GM12878 (cell line): ENCODE results near the gene RTEL1. TPM values are rescaled to one million over a fixed set of nuclear protein-coding genes. Genes with fewer than 3 reads are reported as not detected.
"Not testable (repeated sequence)": the region's sequence is repeated elsewhere in the genome, so short reads cannot be mapped to it uniquely, and the experiment has no call there.

Experiments used
- ATAC-seq: fragments of 200-7000 bp; cut with Tn5 transposase; 3 replicates; pipeline ENCODE4 v1.9.1; 2020; ENCODE audit warnings: mild to moderate bottlenecking, moderate library complexity
- BruUV-seq: library from RNA; stranded (reverse); fragments of 400-500 nt; replicated peaks from 2 replicates; lab custom pipeline; 2021; lab: Mats Ljungman, UMichigan
- CTCF ChIA-PET: fragments of 300-600 bp; sonication (Branson Sonifier 250); formaldehyde crosslinking; extraction: SDS; loops from one replicate; lab custom pipeline; 2021; ENCODE audit warnings: inconsistent platforms; lab: Yijun Ruan, JAX
- POLR2A ChIA-PET: fragments of 350-600 bp; formaldehyde crosslinking; extraction: SDS; loops from one replicate; lab custom pipeline; 2021; ENCODE audit warnings: inconsistent platforms; lab: Charles Lee
- RAD21 ChIA-PET: fragments of 300-600 bp; sonication (Branson Sonifier 250); formaldehyde crosslinking; loops from one replicate; lab custom pipeline; 2023; ENCODE audit warnings: antibody characterized with exemption; ENCODE audit not compliant: unreplicated experiment; lab: Charles Lee
- SMC1A ChIA-PET: fragments of 300-600 bp; sonication (Branson Sonifier 250); formaldehyde crosslinking; loops from one replicate; lab custom pipeline; 2023; ENCODE audit not compliant: unreplicated experiment, uncharacterized antibody; lab: Charles Lee
- DNase-seq: peaks from one replicate; pipeline ENCODE4 v3.0.0-alpha.2; 2011; ENCODE audit warnings: low read depth, low spot score
- FAIRE-seq: peaks from 3 replicates; lab custom pipeline; 2011; peaks lifted over from hg19 to GRCh38; lab: Jason Lieb, UNC
- H2AFZ ChIP-seq: 2 replicates; pipeline ENCODE4 v1.6.0; 2011; ENCODE audit warnings: low read depth, low read length, control low read depth; ENCODE audit not compliant: control insufficient read depth
- H3K27ac ChIP-seq: 2 replicates; pipeline ENCODE4 v1.5.1; 2011; ENCODE audit warnings: control low read depth; ENCODE audit not compliant: control insufficient read depth, insufficient read depth
- H3K27me3 ChIP-seq, 2 experiments: replicated peaks in 1 of 2; 2 replicates each; pipeline versions ENCODE4 v1.6.0 to v1.6.1; 2011; ENCODE audit warnings: low read length in 1 of 2; ENCODE audit not compliant: control insufficient read depth in 2 of 2, insufficient read depth in 2 of 2
- H3K36me3 ChIP-seq, 2 experiments: 2 replicates each; pipeline ENCODE4 v1.5.1; 2011; ENCODE audit warnings: low read length in 1 of 2; ENCODE audit not compliant: control insufficient read depth in 2 of 2, insufficient read depth in 2 of 2
- H3K4me1 ChIP-seq: 2 replicates; pipeline ENCODE4 v1.6.1; 2011; ENCODE audit warnings: mild to moderate bottlenecking, low read length, moderate library complexity, mixed read lengths; ENCODE audit not compliant: control insufficient read depth, insufficient read depth
- H3K4me2 ChIP-seq: 2 replicates; pipeline ENCODE4 v1.6.0; 2011; ENCODE audit warnings: control low read depth; ENCODE audit not compliant: control insufficient read depth, insufficient read depth
- H3K4me3 ChIP-seq: fragments of 200-600 bp; sonication (generic); 2 replicates; pipeline ENCODE4 v1.5.1; 2016
- H3K79me2 ChIP-seq: 2 replicates; pipeline ENCODE4 v1.6.0; 2011; ENCODE audit warnings: low read length; ENCODE audit not compliant: control insufficient read depth, insufficient read depth
- H3K9ac ChIP-seq: 2 replicates; pipeline ENCODE4 v1.8.0; 2011; ENCODE audit warnings: low read length, control low read depth, mixed read lengths; ENCODE audit not compliant: control insufficient read depth, insufficient read depth
- H3K9me3 ChIP-seq: replicated peaks from 3 replicates; pipeline ENCODE4 v1.5.1; 2011; ENCODE audit warnings: mild to moderate bottlenecking, low read length; ENCODE audit not compliant: control insufficient read depth, insufficient read depth
- H4K20me1 ChIP-seq: 2 replicates; pipeline ENCODE4 v1.6.0; 2011; ENCODE audit not compliant: control insufficient read depth, insufficient read depth
- BRCA1 ChIP-seq: IDR thresholded peaks from 2 replicates; pipeline ENCODE4 v1.6.1; 2011; ENCODE audit warnings: low read depth, low read length, improper control_type of control experiment
- HDGF ChIP-seq: fragments of 450-650 bp; IDR thresholded peaks from 2 replicates; pipeline ENCODE4 v1.6.1; 2016; ENCODE audit warnings: antibody characterized with exemption
- ZZZ3 ChIP-seq: IDR thresholded peaks from 2 replicates; pipeline ENCODE4 v1.6.1; 2011; ENCODE audit warnings: low read depth; ENCODE audit not compliant: control insufficient read depth, insufficient read length
- WGBS: methylation state at CpG from one replicate; pipeline ENCODE4 v1.1.6; 2016; ENCODE audit warnings: low lambda C conversion rate; ENCODE audit not compliant: insufficient replicate concordance, insufficient coverage; ENCODE audit errors: missing lambda C conversion rate; 5-methylcytosine and 5-hydroxymethylcytosine counted together
- in situ Hi-C: fragments of 300-500 bp; cut with MboI; formaldehyde crosslinking; loops from 9 replicates; pipeline ENCODE4 v1.14.3; 2018; ENCODE audit warnings: mixed read lengths
- intact Hi-C: fragments of 100-400 bp; cut with micrococcal nuclease; formaldehyde crosslinking; loops from one replicate; pipeline ENCODE4 v1.14.2; 2022; ENCODE audit not compliant: unreplicated experiment
- polyA plus RNA-seq, 11 experiments: library from polyadenylated mRNA; depleted of rRNA in 4 of 11; unstranded in 6 of 11; stranded (reverse) in 5 of 11; fragments of >200 nt; fragmentation: Nextera tagmentation in 4 of 11; fragmentation: Illumina TruSeq in 1 of 11; extraction: Ambion mirVana in 4 of 11; extraction: Trizol in 1 of 11; gene quantifications; 1 replicate in 1 of 11; 2 replicates in 10 of 11; pipeline versions ENCODE4 v1.2.1 to v1.2.3, GENCODE V29; 2011 to 2016; ENCODE audit warnings: inconsistent platforms in 2 of 11, missing spikeins in 2 of 11, low read depth in 1 of 11
- total RNA-seq, 4 experiments: library from RNA; depleted of rRNA in 3 of 4; stranded (reverse); fragments of >200 nt in 3 of 4; fragmentation: Illumina TruSeq in 1 of 4; extraction: Trizol in 1 of 4; gene quantifications; 2 replicates each; pipeline versions ENCODE4 v1.2.1 to v1.2.3, GENCODE V29; 2013 to 2021

Gene RTEL1
- total and polyA plus RNA-seq, 10 of the 15 experiments (the other 5 are each of a cell fraction or from before 2014, with no cell fraction given) = 0.40 to 37.2 (median 15.6) TPM; not detected in 1

DNA sequence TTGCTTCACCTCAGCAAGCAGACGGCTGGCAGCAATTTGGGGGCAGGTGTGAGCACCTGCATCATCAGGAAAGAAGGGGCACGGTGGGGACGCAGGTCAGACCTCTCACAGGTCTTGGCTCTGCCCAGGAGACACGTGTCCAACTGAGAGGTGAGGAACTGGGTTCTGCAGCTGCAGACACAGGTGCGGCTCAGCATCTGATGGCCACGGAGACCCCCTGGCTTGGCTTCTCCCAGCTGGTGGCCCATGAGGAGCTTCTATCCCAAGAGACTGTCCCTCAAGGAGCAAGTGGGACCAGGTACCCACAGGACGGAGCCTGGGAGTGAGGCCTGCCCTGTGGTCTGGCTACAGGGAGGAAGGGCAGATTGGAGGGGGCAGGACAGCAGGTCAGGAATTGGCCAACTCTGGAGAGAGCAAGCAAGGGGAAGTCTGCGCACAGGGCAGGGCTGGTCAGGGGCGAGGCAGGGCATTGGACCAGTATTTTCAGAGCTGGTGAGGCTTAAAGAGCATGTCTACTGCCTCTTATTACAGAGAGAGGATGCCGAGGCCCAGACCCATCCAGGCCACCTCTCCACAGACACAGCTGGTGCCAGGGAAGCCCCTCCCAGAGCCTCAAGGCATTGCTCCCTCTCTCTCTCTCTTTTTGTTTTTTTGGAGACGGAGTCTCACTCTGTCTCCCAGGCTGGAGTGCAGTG is 9.1 kb upstream of the RTEL1 start:
- RAD21 ChIA-PET = no interaction called here
- intact Hi-C loops = no loop called here
- no peak for FAIRE-seq
- TF ChIP-seq BRCA1 (no peak), ZZZ3 (no peak), HDGF (no peak)
- TF ChIP-seq, all 136 proteins: peak for 0
- Histone ChIP-seq H2AFZ (no peak overlapping the region), H3K4me1 (no peaks in the 10 kb centered on the region), H3K79me2 (no peaks in the 10 kb centered on the region), H3K27me3 (peaks cover under 1 to 4% of the 10 kb centered on the region in 2 experiments; a peak in 3 of 4 replicates), H3K36me3 (no peaks in the 10 kb centered on the region), H3K9me3 (no peaks in the 10 kb centered on the region), H3K27ac (no peak overlapping the region), H3K4me2 (no peak overlapping the region), H4K20me1 (no peaks in the 10 kb centered on the region), H3K9ac (no peak overlapping the region), H3K4me3 (no peak overlapping the region)
- no TSS peak for BruUV-seq
- ChIA-PET POLR2A (no interaction called here), SMC1A (interaction anchor here (1.2 kb wide), 1 partner anchor 80 kb away, joined by 3 read pairs; no protein-coding TSS in a partner anchor), CTCF (interaction anchor here (0.6 to 1.0 kb wide), 2 partner anchors 9 to 471 kb away, joined by 3 to 4 read pairs; partner anchors contain the start of gene RTEL1)
- 42% methylated on average over 11 of the region's 11 CpGs for WGBS
- DNase-seq (no peak), ATAC-seq (no peak)
- in situ Hi-C loops = no loop called here

- SMC1A ChIA-PET, H2AFZ ChIP-seq, H3K36me3 ChIP-seq, H3K9me3 ChIP-seq, H3K27ac ChIP-seq, H3K4me1 ChIP-seq, H3K4me2 ChIP-seq, intact Hi-C loops, BruUV-seq, H3K4me3 ChIP-seq, CTCF ChIA-PET, FAIRE-seq, RAD21 ChIA-PET, in situ Hi-C loops, H3K79me2 ChIP-seq, DNase-seq, POLR2A ChIA-PET, H4K20me1 ChIP-seq, H3K9ac ChIP-seq, ATAC-seq, H3K27me3 ChIP-seq: not testable (repeated sequence)
- no CpG with 5 or more reads among the region's 25 CpGs for WGBS
These were observed 7.6 kb upstream of the RTEL1 start for GRCh38 chr20:63650486-63650885.
